LNCaP clone FGC (cell line): ENCODE data around the gene ISOC2.
"Not testable (repeated sequence)": the region's sequence is repeated elsewhere in the genome, so short reads cannot be mapped to it uniquely, and the experiment has no call there.

Source experiments
- DNase-seq: peaks from one replicate; pipeline ENCODE4 v3.0.0-alpha.2; 2011; ENCODE audit warnings: low read depth
- H3K4me3 ChIP-seq: 2 replicates; pipeline ENCODE4 v1.5.1; 2011; ENCODE audit warnings: mild to moderate bottlenecking, low read depth, low read length, control low read depth
- CTCF ChIP-seq: IDR thresholded peaks from 2 replicates; pipeline ENCODE4 v1.5.1; 2012; ENCODE audit warnings: mild to moderate bottlenecking; ENCODE audit not compliant: control insufficient read depth, insufficient read depth; ENCODE audit errors: extremely low read depth

ISOC2 gene

GRCh38 chr19:55502197-55502952, 40.9 kb upstream of the ISOC2 start:
- DNase-seq, result no peak
- no peak for TF ChIP-seq CTCF
- no peak overlapping the region for H3K4me3 ChIP-seq

- no peak for TF ChIP-seq CTCF
- no peak for DNase-seq
- H3K4me3 ChIP-seq, result no peak overlapping the region
Measured at GRCh38 chr19:55500368-55500952, 39.0 kb upstream of the ISOC2 start.

GRCh38 chr19:55498246-55498840, 36.9 kb upstream of the ISOC2 start:
- no peak for DNase-seq
- H3K4me3 ChIP-seq, result no peak overlapping the region
- no peak for TF ChIP-seq CTCF

GRCh38 chr19:55497763-55498162, 36.3 kb upstream of the ISOC2 start:
- no peak overlapping the region for H3K4me3 ChIP-seq
- DNase-seq, result no peak
- no peak for TF ChIP-seq CTCF

GRCh38 chr19:55496820-55497219, 35.4 kb upstream of the ISOC2 start:
- DNase-seq, H3K4me3 ChIP-seq: not testable (repeated sequence)

- no peak for DNase-seq
- no peak overlapping the region for H3K4me3 ChIP-seq
- TF ChIP-seq CTCF, result no peak
Measured at GRCh38 chr19:55495646-55496349, 34.4 kb upstream of the ISOC2 start.

GRCh38 chr19:55494172-55494761, 32.8 kb upstream of the ISOC2 start:
- no peak for DNase-seq
- TF ChIP-seq CTCF, result no peak
- H3K4me3 ChIP-seq, result no peak overlapping the region
